Measurements from ENCODE around the gene CD207. TPM values are rescaled to one million over a fixed set of nuclear protein-coding genes. Genes with fewer than 3 reads are reported as not detected.

Gene CD207

GRCh38 chr2:70789304-70790135 is 46.1 kb downstream of the CD207 start:
- Histone ChIP-seq H3K4me1 (ENCODE audit: control insufficient read depth, insufficient read depth, low read length) (peaks cover 4% of the 10 kb centered on the region), H3K9ac (ENCODE audit: low read depth, low read length) (no peak overlapping the region)

GRCh38 chr2:70785137-70785911 is 50.3 kb downstream of the CD207 start:
- H3K4me3 ChIP-seq (ENCODE audit: low read length) = no peak overlapping the region
- H3K27me3 ChIP-seq (ENCODE audit: control insufficient read depth, insufficient read depth, low read length) = peaks cover 44% of the 10 kb centered on the region
- no peaks in the 10 kb centered on the region for H3K9me3 ChIP-seq (replicated peaks; ENCODE audit: low read length)

More at GRCh38 chr2:70789304-70790135, 46.1 kb downstream of the CD207 start:
- Histone ChIP-seq H3K36me3 (ENCODE audit: insufficient read depth, low read length) (no peaks in the 10 kb centered on the region), H3K27me3 (ENCODE audit: control insufficient read depth, insufficient read depth, low read length) (peaks cover 60% of the 10 kb centered on the region), H3K4me2 (ENCODE audit: low read length) (peak overlapping the region; percentile 73), H3K9me3 (replicated peaks; ENCODE audit: low read length) (no peaks in the 10 kb centered on the region), H3K4me3 (ENCODE audit: low read length) (peak overlapping the region; percentile 49)

GRCh38 chr2:70784320-70784719 is 51.3 kb downstream of the CD207 start:
- Histone ChIP-seq H3K27me3 (ENCODE audit: control insufficient read depth, insufficient read depth, low read length) (peaks cover 34% of the 10 kb centered on the region), H3K9me3 (replicated peaks; ENCODE audit: low read length) (no peaks in the 10 kb centered on the region), H3K9ac (ENCODE audit: low read depth, low read length) (no peak overlapping the region), H3K4me3 (ENCODE audit: low read length) (no peak overlapping the region), H3K36me3 (ENCODE audit: insufficient read depth, low read length) (no peaks in the 10 kb centered on the region), H3K4me2 (ENCODE audit: low read length) (no peak overlapping the region), H3K4me1 (ENCODE audit: control insufficient read depth, insufficient read depth, low read length) (no peaks in the 10 kb centered on the region)

More at GRCh38 chr2:70785137-70785911, 50.3 kb downstream of the CD207 start:
- Histone ChIP-seq H3K9ac (ENCODE audit: low read depth, low read length) (no peak overlapping the region), H3K4me2 (ENCODE audit: low read length) (no peak overlapping the region), H3K4me1 (ENCODE audit: control insufficient read depth, insufficient read depth, low read length) (peaks cover 4% of the 10 kb centered on the region), H3K36me3 (ENCODE audit: insufficient read depth, low read length) (no peaks in the 10 kb centered on the region)

Small RNA genes lying within 50 kb of the gene (small RNA-seq; reads per million reads assigned to genes)
- not detected for gene HMGN2P21
